Left hindlimb (tissue), 1 donor: ENCODE measurements around the gene NCOA3.
"Not testable (repeated sequence)": the region's sequence is repeated elsewhere in the genome, so short reads cannot be mapped to it uniquely, and the experiment has no call there.

Source experiments
- DNase-seq: peaks from one replicate; pipeline ENCODE4 v3.0.0-alpha.2; 2018

The NCOA3 gene

DNA sequence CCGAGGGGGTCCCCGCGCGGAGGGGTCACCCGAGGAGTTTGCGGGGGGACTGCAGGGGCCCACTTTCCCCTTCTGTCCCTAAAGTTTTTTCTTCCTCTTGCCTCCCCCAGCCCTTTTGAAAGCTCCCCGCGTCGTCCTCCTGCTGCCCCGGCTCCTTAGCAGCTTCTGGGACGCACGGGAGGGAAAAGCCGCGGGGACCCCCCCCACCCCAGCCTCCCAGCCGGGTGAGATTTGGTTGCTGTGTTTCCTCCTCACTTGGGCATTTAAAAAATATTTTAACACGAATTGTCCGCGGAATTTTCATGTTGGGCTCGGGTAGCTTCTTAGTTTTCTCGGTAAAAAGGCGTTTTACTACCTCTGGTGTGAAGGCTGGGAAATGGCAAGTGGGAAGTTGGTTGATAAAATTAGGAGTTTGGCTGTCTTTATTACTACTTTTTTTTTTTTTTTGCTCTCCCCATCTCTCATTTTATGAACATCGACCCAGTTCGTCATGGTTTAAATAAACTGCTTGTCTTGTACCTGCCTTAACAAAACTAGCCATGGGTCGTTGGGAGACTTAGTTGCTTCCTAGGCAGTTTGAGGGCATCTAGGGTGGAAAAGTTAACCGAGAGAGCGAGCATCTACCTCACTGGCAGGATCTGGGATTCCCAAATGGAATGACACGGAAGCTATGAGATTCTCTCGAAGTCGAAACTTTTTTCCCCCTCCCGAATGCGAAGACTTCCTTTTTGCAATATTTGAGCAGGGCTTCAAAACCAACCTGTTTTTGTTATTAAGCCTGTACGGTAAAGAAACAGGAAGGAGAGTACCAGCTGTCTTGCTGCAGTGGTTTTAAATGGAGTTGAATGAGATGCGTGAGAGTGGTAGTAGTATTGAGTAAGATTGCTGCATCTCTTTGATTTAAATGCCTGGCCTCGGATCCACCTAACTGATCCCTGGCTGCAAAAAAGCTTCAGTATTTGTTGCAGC, 868 bp downstream of the NCOA3 start:
- DNase-seq: peak; percentile 53

DNA sequence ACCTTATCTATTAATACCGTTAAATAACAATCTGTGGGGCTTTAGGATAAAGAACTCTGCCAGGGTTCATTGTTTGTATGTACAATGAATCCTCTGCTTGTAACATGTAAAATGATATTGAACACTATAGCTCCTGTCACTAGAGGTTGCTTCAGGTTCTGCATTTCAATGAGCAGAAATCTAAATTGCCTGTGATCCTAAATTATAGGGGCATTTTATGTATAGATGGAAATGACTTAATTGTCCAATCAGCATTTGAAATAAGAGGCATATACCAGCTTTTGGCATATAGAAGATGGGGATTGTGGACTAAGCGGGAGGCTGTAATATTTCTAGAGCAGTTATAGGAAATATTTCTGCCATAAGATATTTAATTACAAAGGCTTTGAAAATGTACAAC, 2.0 kb downstream of the NCOA3 start:
- no peak for DNase-seq

DNA sequence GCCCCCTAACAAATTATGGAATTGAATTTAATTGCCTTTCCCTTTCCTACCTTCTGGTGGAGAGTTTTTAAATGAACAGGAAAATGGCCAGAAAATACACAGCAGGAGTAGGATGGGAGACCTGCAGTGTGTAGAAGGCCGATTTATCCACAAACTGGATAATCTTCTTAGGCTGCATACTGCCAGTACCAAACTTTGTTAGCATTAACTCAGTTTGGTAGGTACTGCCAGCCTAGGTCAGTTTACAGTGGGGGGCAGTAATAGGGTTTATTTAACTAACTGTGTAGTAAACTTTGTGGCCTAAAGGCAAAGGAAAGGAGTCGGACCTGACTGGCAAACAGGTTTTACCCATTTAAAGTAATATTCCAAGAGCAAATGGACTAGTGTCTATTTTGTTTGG, 4.6 kb downstream of the NCOA3 start:
- no peak for DNase-seq

- DNase-seq: no peak
Observed at GRCh38 chr20:47506850-47507249, 5.2 kb downstream of the NCOA3 start.

DNA sequence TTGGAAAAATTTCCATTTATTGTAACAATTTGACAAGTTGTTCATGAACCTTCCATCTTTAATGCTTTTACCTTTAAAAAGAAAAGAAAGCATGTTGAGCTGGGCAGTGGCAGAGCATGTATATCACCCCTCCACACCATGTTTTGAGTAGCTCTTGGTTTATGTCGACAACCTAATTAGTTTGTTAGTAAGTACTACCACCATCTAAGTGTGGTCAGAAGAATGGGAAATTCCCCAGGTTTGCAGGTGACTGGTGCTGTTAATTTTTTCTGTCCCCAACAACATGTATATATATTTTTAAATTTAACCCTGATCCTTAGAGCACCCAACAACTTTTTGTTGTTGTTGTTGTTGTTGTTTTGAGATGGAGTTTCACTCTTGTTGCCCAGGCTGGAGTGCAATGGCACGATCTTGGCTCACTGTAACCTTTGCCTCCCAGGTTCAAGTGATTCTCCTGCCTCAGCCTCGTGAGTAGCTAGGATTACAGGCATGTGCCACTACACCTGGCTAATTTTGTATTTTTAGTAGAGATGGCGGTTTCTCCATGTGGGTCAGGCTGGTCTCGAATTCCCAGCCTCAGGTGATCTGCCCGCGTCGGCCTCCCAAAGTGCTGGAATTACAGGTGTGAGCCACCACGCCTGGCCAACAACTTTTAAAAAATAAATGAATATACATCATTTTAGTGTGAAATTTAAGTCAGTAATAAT, 5.7 kb downstream of the NCOA3 start:
- not testable (repeated sequence) for DNase-seq

- no peak for DNase-seq
Observed at GRCh38 chr20:47508278-47508677, 6.6 kb downstream of the NCOA3 start.

GRCh38 chr20:47509104-47509661, 7.5 kb downstream of the NCOA3 start:
- no peak for DNase-seq

DNA sequence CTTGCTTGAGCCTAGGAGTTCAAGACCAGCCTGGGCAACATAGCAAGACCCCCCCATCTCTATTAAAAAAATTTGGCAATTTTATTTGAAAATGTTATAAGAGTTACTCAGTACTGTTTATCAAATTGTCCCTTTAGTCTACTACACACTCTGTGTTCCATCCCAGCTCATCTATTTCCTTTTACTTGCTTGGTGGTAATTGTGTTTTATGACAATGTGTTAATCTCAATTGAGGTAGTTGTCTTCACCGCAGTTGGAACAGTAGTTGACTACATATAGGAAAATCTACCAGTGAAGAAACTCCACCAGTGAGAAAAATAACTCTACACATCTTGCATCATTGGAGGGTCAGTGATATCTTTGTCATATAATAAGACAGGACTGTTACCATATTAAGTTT, 8.0 kb downstream of the NCOA3 start:
- no peak for DNase-seq

GRCh38 chr20:47515843-47516242, 14.2 kb downstream of the NCOA3 start:
- no peak for DNase-seq

DNA sequence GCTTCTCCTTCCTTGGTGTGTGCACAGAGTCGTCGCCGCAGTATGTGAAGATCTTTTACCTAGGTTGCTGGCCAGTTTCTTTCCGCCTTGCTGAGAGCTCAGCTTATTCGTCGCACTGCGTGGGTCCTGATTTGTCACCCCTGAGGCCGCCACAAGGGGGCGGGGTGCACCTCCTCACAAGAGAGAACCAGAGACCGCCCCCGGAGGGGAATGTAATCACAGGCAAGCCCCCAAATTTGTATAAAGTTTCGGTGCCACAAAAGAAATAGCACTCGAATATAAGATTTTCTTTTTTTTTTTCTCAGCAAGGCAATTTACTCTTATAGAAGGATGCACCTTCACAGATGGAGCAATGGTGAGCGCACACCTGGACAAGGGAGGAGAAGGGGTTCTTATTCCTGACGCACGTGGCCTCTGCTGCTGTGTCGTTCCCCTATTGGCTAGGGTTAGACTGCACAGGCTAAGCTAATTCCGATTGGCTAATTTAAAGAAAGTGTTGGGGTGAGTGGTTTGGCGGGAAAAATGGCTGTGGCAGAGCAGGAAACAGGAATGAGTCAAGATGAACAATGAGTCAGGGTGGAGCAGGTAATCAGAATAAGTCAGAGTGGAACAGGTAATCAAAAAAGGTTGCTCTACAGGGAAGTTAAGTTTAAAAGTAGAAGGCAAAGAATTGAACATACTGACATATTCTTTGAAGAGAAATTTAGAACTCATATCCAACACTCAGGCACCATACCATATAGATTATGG, 19.5 kb downstream of the NCOA3 start:
- no peak for DNase-seq

GRCh38 chr20:47524015-47524784, 22.5 kb downstream of the NCOA3 start:
- no peak for DNase-seq

- DNase-seq: no peak
Observed at GRCh38 chr20:47527004-47527800, 25.5 kb downstream of the NCOA3 start.

DNA sequence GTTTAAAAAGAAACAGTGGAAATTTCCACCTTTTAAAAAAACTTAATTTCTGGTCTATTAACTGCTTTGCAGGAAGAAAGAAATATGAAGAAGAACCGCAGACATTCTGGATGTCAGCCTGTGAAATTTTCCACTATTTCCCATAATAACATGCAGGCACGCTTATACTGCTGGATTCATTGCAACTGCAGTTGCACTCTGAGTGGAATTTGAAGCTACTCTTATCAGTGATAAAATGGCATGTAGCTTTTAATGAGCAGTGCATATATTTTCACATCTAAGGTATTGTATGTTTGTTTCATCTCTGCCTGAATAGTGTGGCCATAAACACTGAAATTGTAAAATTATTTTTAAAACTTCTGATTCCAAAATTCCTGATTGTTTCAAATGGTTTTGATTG, 28.2 kb downstream of the NCOA3 start:
- DNase-seq: no peak

DNA sequence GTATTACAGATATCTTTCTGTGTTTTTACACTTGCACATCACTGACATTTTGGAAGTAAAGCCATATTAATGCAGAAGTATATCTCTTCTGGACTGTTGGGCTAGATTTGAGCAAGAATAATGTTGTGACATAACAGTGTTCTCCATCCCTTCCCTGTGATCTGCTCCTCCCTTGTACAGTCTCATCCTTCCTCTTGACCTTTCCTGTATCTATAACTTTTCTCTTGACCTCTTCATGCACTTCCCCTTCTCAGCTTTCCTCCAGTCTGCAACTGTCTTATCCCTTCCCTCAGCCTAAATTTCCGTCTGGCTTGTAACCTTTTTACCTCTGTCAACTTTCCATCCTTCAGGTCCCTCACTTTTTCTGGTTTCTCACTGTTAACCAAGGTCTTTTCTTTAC, 29.8 kb downstream of the NCOA3 start:
- DNase-seq: no peak

DNA sequence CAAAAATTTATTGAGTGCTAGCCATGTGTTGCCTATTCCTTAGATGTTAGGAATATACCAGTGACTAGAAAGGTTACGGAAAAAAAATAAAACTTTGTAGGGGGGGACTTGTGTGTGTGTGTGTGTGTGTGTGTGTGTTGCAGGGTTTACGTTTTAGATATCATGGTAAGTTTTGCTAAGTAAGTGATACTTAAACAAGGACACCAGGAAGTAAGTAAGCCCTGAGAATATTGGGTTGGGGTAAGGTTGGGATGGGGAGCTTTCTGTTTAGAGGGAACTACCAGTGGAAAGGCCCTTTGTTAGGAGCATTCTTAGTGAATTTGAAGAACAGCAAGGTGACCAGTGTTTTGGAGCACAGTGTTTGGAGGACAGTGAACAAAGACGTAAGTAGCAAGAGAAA, 30.3 kb downstream of the NCOA3 start:
- DNase-seq: no peak

GRCh38 chr20:47533518-47534062, 31.9 kb downstream of the NCOA3 start:
- DNase-seq: no peak

- DNase-seq: no peak
Observed at GRCh38 chr20:47534405-47534804, 32.7 kb downstream of the NCOA3 start.

GRCh38 chr20:47535088-47535487, 33.4 kb downstream of the NCOA3 start:
- DNase-seq: no peak

GRCh38 chr20:47535994-47536393, 34.3 kb downstream of the NCOA3 start:
- DNase-seq: no peak

DNA sequence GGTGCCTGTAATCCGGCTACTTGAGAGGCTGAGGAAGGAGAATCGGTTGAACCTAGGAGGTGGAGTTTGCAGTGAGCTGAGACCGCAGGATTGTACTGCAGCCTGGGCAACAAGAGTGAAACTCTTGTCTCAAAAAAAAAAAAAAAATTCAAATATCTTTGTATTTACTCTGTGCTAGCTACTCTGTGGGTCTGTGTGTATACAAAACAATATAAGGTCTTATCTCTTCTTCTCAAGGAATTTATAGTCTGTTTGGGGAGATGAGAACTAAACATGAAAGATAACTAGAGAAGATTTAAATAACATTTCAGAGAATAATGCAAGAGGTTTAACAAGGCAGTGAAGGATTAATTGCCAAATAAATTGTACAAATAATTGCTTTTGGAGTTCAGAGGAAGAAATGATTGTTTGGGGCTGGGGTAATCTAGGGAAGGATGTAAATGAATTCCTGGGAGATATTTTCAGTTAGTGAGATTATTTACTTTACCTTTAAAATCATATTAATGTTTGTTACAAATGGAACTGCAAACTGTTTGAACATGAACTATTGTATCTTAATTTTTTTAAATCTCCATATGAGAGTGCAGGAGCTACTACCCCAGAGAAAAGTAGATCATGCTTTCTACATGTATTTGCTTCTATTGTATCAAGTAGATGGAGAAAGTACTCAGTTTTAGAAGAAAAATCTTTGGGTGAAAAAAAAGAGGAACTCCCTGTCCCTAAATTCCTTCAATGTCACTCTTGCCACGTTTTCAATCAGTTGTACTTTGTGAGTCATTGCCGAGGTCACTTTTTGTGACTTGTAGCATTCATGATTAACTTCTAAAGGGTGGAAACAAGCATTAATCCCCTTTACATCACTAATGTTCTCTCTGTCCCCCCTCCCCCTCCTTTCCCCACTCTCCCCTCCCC, 39.0 kb downstream of the NCOA3 start:
- no peak for DNase-seq
